ENCODE measurements around the gene CAMKMT.

Gene CAMKMT

GRCh38 chr2:44766777-44767176 lies 405.0 kb downstream of the CAMKMT start:
- no peak for DNase-seq (ENCODE audit: low read depth in 1 of 2, low spot score in 1 of 2)

- DNase-seq (ENCODE audit: low read depth in 1 of 2, low spot score in 1 of 2) = no peak
These were observed 405.9 kb downstream of the CAMKMT start for GRCh38 chr2:44767691-44768090.

- DNase-seq (ENCODE audit: low read depth in 1 of 2, low spot score in 1 of 2) = no peak
These were observed 406.9 kb downstream of the CAMKMT start for GRCh38 chr2:44768438-44769236.

- DNase-seq (ENCODE audit: low read depth in 1 of 2, low spot score in 1 of 2) = no peak
These were observed 407.7 kb downstream of the CAMKMT start for GRCh38 chr2:44769349-44770011.

- DNase-seq (ENCODE audit: low read depth in 1 of 2, low spot score in 1 of 2) = no peak
These were observed 408.8 kb downstream of the CAMKMT start for GRCh38 chr2:44770221-44771195.

- no peak for DNase-seq (ENCODE audit: low read depth in 1 of 2, low spot score in 1 of 2)
These were observed 409.8 kb downstream of the CAMKMT start for GRCh38 chr2:44771522-44771921.

- DNase-seq (ENCODE audit: low read depth in 1 of 2, low spot score in 1 of 2) = no peak
These were observed 410.4 kb downstream of the CAMKMT start for GRCh38 chr2:44772131-44772530.

- DNase-seq (ENCODE audit: low read depth in 1 of 2, low spot score in 1 of 2) = no peak
These were observed 411.1 kb downstream of the CAMKMT start for GRCh38 chr2:44772669-44773378.

GRCh38 chr2:44774826-44775492 lies 413.2 kb downstream of the CAMKMT start:
- no peak for DNase-seq (ENCODE audit: low read depth in 1 of 2, low spot score in 1 of 2)

GRCh38 chr2:44777036-44777435 lies 415.3 kb downstream of the CAMKMT start:
- no peak for DNase-seq (ENCODE audit: low read depth in 1 of 2, low spot score in 1 of 2)

- DNase-seq (ENCODE audit: low read depth in 1 of 2, low spot score in 1 of 2) = no peak
These were observed 415.8 kb downstream of the CAMKMT start for GRCh38 chr2:44777537-44777936.

- no peak for DNase-seq (ENCODE audit: low read depth in 1 of 2, low spot score in 1 of 2)
These were observed 416.5 kb downstream of the CAMKMT start for GRCh38 chr2:44778221-44778654.

GRCh38 chr2:44778671-44779476 lies 417.1 kb downstream of the CAMKMT start:
- DNase-seq (ENCODE audit: low read depth in 1 of 2, low spot score in 1 of 2) = no peak

GRCh38 chr2:44779793-44780192 lies 418.0 kb downstream of the CAMKMT start:
- no peak for DNase-seq (ENCODE audit: low read depth in 1 of 2, low spot score in 1 of 2)

- DNase-seq (ENCODE audit: low read depth in 1 of 2, low spot score in 1 of 2) = no peak
These were observed 418.7 kb downstream of the CAMKMT start for GRCh38 chr2:44780406-44780805.

GRCh38 chr2:44785433-44785832 lies 423.7 kb downstream of the CAMKMT start:
- no peak for DNase-seq (ENCODE audit: low read depth in 1 of 2, low spot score in 1 of 2)

GRCh38 chr2:44786045-44786816 lies 424.5 kb downstream of the CAMKMT start:
- no peak for DNase-seq (ENCODE audit: low read depth in 1 of 2, low spot score in 1 of 2)

GRCh38 chr2:44786817-44787214 lies 425.1 kb downstream of the CAMKMT start:
- DNase-seq (ENCODE audit: low read depth in 1 of 2, low spot score in 1 of 2) = no peak

- DNase-seq (ENCODE audit: low read depth in 1 of 2, low spot score in 1 of 2) = no peak
These were observed 425.9 kb downstream of the CAMKMT start for GRCh38 chr2:44787663-44788062.
